ENCODE results near the gene GIGYF1. TPM values are rescaled to one million over a fixed set of nuclear protein-coding genes. Genes with fewer than 3 reads are reported as not detected.

Gene GIGYF1
- total and polyA plus RNA-seq, 2 of the 4 experiments (the other 2 are of a cell fraction) = 3.0 to 10.7 TPM

GRCh38 chr7:100686201-100686821 is 7.7 kb downstream of the GIGYF1 start:
- CTCF ChIA-PET = no interaction called here

More at GRCh38 chr7:100686201-100686821, 7.7 kb downstream of the GIGYF1 start:
- Histone ChIP-seq H2AK5ac (ENCODE audit: low read depth, low read length) (no peak overlapping the region), H3K14ac (replicated peaks; ENCODE audit: low read depth, low read length) (no peak overlapping the region), H3K4me2 (ENCODE audit: low read depth, low read length) (no peak overlapping the region), H3K56ac (ENCODE audit: extremely low read depth, insufficient read depth, low read length) (no peak overlapping the region), H2BK20ac (ENCODE audit: low read depth, low read length) (no peak overlapping the region), H3K79me1 (ENCODE audit: low read depth in 1 of 2, low read length in 2 of 2) (peaks cover 12 to 38% of the 10 kb centered on the region in 2 experiments; a peak in 3 of 4 replicates), H3K23ac (ENCODE audit: low read depth, low read length) (no peak overlapping the region), H3K9me3 (ENCODE audit: control insufficient read depth, insufficient read depth, low read length) (no peaks in the 10 kb centered on the region), H3K36me3 (ENCODE audit: control insufficient read depth, insufficient read depth, low read length) (peaks cover 73% of the 10 kb centered on the region), H4K5ac (ENCODE audit: low read depth, low read length) (no peak overlapping the region), H3K27me3 (ENCODE audit: control insufficient read depth, insufficient read depth, low read length) (no peaks in the 10 kb centered on the region), H3K4me3 (ENCODE audit: insufficient read depth, low read depth, low read length) (no peak overlapping the region), H2BK5ac (ENCODE audit: low read depth, low read length, poor library complexity, severe bottlenecking) (no peak overlapping the region), H4K91ac (ENCODE audit: insufficient read depth, low read depth, low read length) (no peak overlapping the region), H3K9ac (ENCODE audit: low read depth, low read length) (no peak overlapping the region), H3K18ac (ENCODE audit: low read depth, low read length) (no peak overlapping the region), H3K9me1 (ENCODE audit: insufficient read depth, low read length) (no peaks in the 10 kb centered on the region), H4K20me1 (ENCODE audit: insufficient read depth, low read length) (peaks cover 48% of the 10 kb centered on the region), H2BK15ac (ENCODE audit: low read depth, low read length) (no peak overlapping the region), H4K8ac (ENCODE audit: low read depth in 2 of 2, low read length in 2 of 2) (no peak overlapping the region), H2AK9ac (replicated peaks; ENCODE audit: low read depth, low read length, poor library complexity) (no peak overlapping the region), H2BK120ac (ENCODE audit: low read depth, low read length) (no peak overlapping the region), H3K27ac (ENCODE audit: insufficient read depth, low read length) (no peak overlapping the region), H3K4me1 (ENCODE audit: control insufficient read depth, insufficient read depth, low read length) (peaks cover 13% of the 10 kb centered on the region), H3K4ac (ENCODE audit: low read depth, low read length) (no peak overlapping the region), H2AFZ (replicated peaks; ENCODE audit: low read length, poor library complexity) (no peak overlapping the region)
- no TSS peak for BruUV-seq (replicated peaks)
- DNase-seq = no peak
- intact Hi-C loops (cut with micrococcal nuclease) (no loop called here), in situ Hi-C loops (cut with MboI; ENCODE audit: low sequenced_read_pairs) (no loop called here), dilution Hi-C loops (cut with HindIII; ENCODE audit: low sequenced_read_pairs, unreplicated experiment) (no loop called here)
- POLR2A ChIA-PET (ENCODE audit: unreplicated experiment) = no interaction called here
- no peak for TF ChIP-seq SMC3 (IDR thresholded peaks at IDR 0.05; ENCODE audit: low read depth, low read length)
- no peak for TF ChIP-seq RAD21 (IDR thresholded peaks at IDR 0.05; ENCODE audit: low read length)
- ATAC-seq (ENCODE audit: low read depth) = no peak
- WGBS, 2 experiments (ENCODE audit: extremely low coverage in 2 of 2, insufficient read length in 1 of 2) = 71% methylated on average over 15 of the region's 33 CpGs; no CpG with 5 or more reads in 1 of the 2 experiments

Measured in IMR-90 (cell line).